A549 (cell line): ENCODE data around the gene SPDYE16. TPM values are rescaled to one million over a fixed set of nuclear protein-coding genes. Genes with fewer than 3 reads are reported as not detected.
"Not testable (repeated sequence)": the region's sequence is repeated elsewhere in the genome, so short reads cannot be mapped to it uniquely, and the experiment has no call there.

ENCODE experiments used
- ATAC-seq, 2 experiments: fragments of 200-7000 bp in 1 of 2; fragments of >200 bp in 1 of 2; cut with Nextera tagmentation in 1 of 2; cut with Tn5 transposase in 1 of 2; 3 replicates each; pipeline versions ENCODE4 v1.8.0 to v1.9.1; 2018 to 2020; ENCODE audit warnings: mild to moderate bottlenecking in 1 of 2, moderate library complexity in 1 of 2
- CTCF ChIA-PET: fragments of 300-600 bp; sonication (Branson Sonifier 250); formaldehyde crosslinking; extraction: SDS; loops from one replicate; lab custom pipeline; 2021; ENCODE audit warnings: antibody characterized with exemption, inconsistent platforms; lab: Yijun Ruan, JAX
- POLR2A ChIA-PET: fragments of 350-600 bp; formaldehyde crosslinking; extraction: SDS; loops from one replicate; lab custom pipeline; 2021; ENCODE audit warnings: antibody characterized with exemption, inconsistent platforms; lab: Yijun Ruan, JAX
- DNase-seq, 2 experiments: peaks; one replicate each; pipeline versions ENCODE4 v3.0.0 to v3.0.0-alpha.2; 2011 to 2016; ENCODE audit warnings: low read depth in 1 of 2, low spot score in 1 of 2
- FAIRE-seq: peaks from 2 replicates; lab custom pipeline; 2011; peaks lifted over from hg19 to GRCh38; lab: Jason Lieb, UNC
- H3K27ac ChIP-seq, 2 experiments: fragments of >200 bp; sonication (Bioruptor Twin); formaldehyde crosslinking; 3 replicates each; pipeline ENCODE4 v1.5.1; 2016 to 2017
- H3K4me1 ChIP-seq: fragments of >200 bp; sonication (Bioruptor Twin); formaldehyde crosslinking; 3 replicates; pipeline ENCODE4 v1.6.1; 2016
- H3K4me2 ChIP-seq: fragments of >200 bp; sonication (Bioruptor Twin); formaldehyde crosslinking; 3 replicates; pipeline ENCODE4 v1.6.1; 2016
- H3K4me3 ChIP-seq: fragments of >200 bp; sonication (Bioruptor Twin); formaldehyde crosslinking; 3 replicates; pipeline ENCODE4 v1.5.1; 2016
- H3K9me3 ChIP-seq: fragments of >200 bp; sonication (Bioruptor Twin); formaldehyde crosslinking; 3 replicates; pipeline ENCODE4 v1.6.1; 2016
- WGBS: methylation state at CpG from one replicate; pipeline ENCODE4 v1.1.6; 2017; ENCODE audit errors: missing lambda C conversion rate; 5-methylcytosine and 5-hydroxymethylcytosine counted together
- polyA minus RNA-seq: library from RNA; depleted of rRNA, polyadenylated mRNA; stranded (reverse); fragments of >200 nt; gene quantifications from 2 replicates; pipeline ENCODE4 v1.2.3, GENCODE V29; 2011; rRNA and poly(A)+ RNA removed
- polyA plus RNA-seq, 4 experiments: library from polyadenylated mRNA; depleted of rRNA in 3 of 4; stranded (reverse); fragments of >200 nt; fragmentation: RNase III in 1 of 4; extraction: RNeasy Plus Mini Kit Qiagen cat#74134 plus additional on column Dnase treatment in 1 of 4; gene quantifications; 2 replicates in 3 of 4; 3 replicates in 1 of 4; pipeline ENCODE4 v1.2.3, GENCODE V29; 2011 to 2017

The SPDYE16 gene, protein sequence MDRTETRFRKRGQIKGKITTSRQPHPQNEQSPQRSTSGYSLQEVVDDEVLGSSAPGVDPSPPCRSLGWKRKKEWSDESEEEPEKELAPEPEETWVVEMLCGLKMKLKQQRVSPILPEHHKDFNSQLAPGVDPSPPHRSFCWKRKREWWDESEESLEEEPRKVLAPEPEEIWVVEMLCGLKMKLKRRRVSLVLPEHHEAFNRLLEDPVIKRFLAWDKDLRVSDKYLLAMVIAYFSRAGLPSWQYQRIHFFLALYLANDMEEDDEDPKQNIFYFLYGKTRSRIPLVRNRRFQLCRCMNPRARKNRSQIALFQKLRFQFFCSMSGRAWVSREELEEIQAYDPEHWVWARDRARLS
- polyA plus RNA-seq (2011; rRNA removed) (not detected in 2 replicates), polyA plus RNA-seq (2017; fragmentation: RNase III; extraction: RNeasy Plus Mini Kit Qiagen cat#74134 plus additional on column Dnase treatment) (not detected in 3 replicates), polyA minus RNA-seq (not detected in 2 replicates)
- not detected in 2 replicates for polyA plus RNA-seq (2012; cell fraction: cytosol; rRNA removed)
- not detected in 2 replicates for polyA plus RNA-seq (2012; cell fraction: nucleus; rRNA removed)

GRCh38 chr7:76543197-76543596 is at the start of gene SPDYE16:
SPDYE16 (minus strand) TSS chr7:76543297; CDS start chr7:76541459, 1,838 bp downstream.
- DNase-seq, CTCF ChIA-PET, ATAC-seq, H3K27ac ChIP-seq, FAIRE-seq, H3K9me3 ChIP-seq, H3K4me3 ChIP-seq, POLR2A ChIA-PET, H3K4me1 ChIP-seq, H3K4me2 ChIP-seq: not testable (repeated sequence)
- 80% methylated on average over 1 of the region's 8 CpGs for WGBS

GRCh38 chr7:76592694-76593093 is 49.6 kb upstream of the SPDYE16 start:
- CTCF ChIA-PET, result not testable (repeated sequence)

GRCh38 chr7:76591602-76592304 is 48.7 kb upstream of the SPDYE16 start:
- H3K27ac ChIP-seq, DNase-seq, ATAC-seq, POLR2A ChIA-PET, FAIRE-seq, H3K4me2 ChIP-seq, H3K9me3 ChIP-seq, H3K4me3 ChIP-seq, CTCF ChIA-PET: not testable (repeated sequence)
- H3K4me1 ChIP-seq, result peaks cover 22% of the 10 kb centered on the region
- WGBS, result 95% methylated on average over 2 of the region's 2 CpGs

More at GRCh38 chr7:76592694-76593093, 49.6 kb upstream of the SPDYE16 start:
- H3K4me1 ChIP-seq, result peaks cover 12% of the 10 kb centered on the region
- 84% methylated on average over 2 of the region's 2 CpGs for WGBS
- POLR2A ChIA-PET, H3K4me3 ChIP-seq, DNase-seq, ATAC-seq, FAIRE-seq, H3K4me2 ChIP-seq, H3K27ac ChIP-seq, H3K9me3 ChIP-seq: not testable (repeated sequence)

- FAIRE-seq, POLR2A ChIA-PET, H3K9me3 ChIP-seq, H3K4me3 ChIP-seq, H3K4me2 ChIP-seq, ATAC-seq, CTCF ChIA-PET, DNase-seq, H3K27ac ChIP-seq: not testable (repeated sequence)
- 93% methylated on average over 3 of the region's 3 CpGs for WGBS
- H3K4me1 ChIP-seq, result peaks cover 29% of the 10 kb centered on the region
Observed at GRCh38 chr7:76591033-76591432, 47.9 kb upstream of the SPDYE16 start.

GRCh38 chr7:76588586-76588985 is 45.5 kb upstream of the SPDYE16 start:
- H3K9me3 ChIP-seq, DNase-seq, CTCF ChIA-PET, H3K27ac ChIP-seq, POLR2A ChIA-PET, FAIRE-seq, H3K4me3 ChIP-seq: not testable (repeated sequence)
- Histone ChIP-seq H3K4me1 (peaks cover 47% of the 10 kb centered on the region), H3K4me2 (peak overlapping the region; percentile 38; the same call in 1 of the 3 replicates)
- WGBS, result no CpG with 5 or more reads among the region's 1 CpG
- peak in 1 of 2 experiments; percentile 37; a peak in 2 of 6 replicates for ATAC-seq

GRCh38 chr7:76586585-76587315 is 43.7 kb upstream of the SPDYE16 start:
- DNase-seq, FAIRE-seq, CTCF ChIA-PET, ATAC-seq, H3K4me3 ChIP-seq, H3K9me3 ChIP-seq, POLR2A ChIA-PET: not testable (repeated sequence)
- 64% methylated on average over 2 of the region's 2 CpGs for WGBS
- 0 out of 6 replicates have a peak overlapping the region, but pooled peaks of 1 of the 2 experiments have one; percentile 24 for H3K27ac ChIP-seq
- H3K4me2 ChIP-seq, result peak overlapping the region; percentile 36; the same call in 2 of the 3 replicates
- peaks cover 62% of the 10 kb centered on the region for H3K4me1 ChIP-seq

GRCh38 chr7:76583636-76584281 is 40.7 kb upstream of the SPDYE16 start:
- Histone ChIP-seq H3K4me2 (peak overlapping the region; percentile 80), H3K27ac (peak overlapping the region; percentile 70 to 77), H3K4me1 (peaks cover 85% of the 10 kb centered on the region)
- CTCF ChIA-PET, H3K9me3 ChIP-seq, FAIRE-seq, H3K4me3 ChIP-seq, POLR2A ChIA-PET, DNase-seq: not testable (repeated sequence)
- ATAC-seq, result peak; percentile 20 to 21; a peak in 3 of 6 replicates
- 63% methylated on average over 5 of the region's 5 CpGs for WGBS
